Measurements from ENCODE around the gene CBL.

Gene CBL

DNA sequence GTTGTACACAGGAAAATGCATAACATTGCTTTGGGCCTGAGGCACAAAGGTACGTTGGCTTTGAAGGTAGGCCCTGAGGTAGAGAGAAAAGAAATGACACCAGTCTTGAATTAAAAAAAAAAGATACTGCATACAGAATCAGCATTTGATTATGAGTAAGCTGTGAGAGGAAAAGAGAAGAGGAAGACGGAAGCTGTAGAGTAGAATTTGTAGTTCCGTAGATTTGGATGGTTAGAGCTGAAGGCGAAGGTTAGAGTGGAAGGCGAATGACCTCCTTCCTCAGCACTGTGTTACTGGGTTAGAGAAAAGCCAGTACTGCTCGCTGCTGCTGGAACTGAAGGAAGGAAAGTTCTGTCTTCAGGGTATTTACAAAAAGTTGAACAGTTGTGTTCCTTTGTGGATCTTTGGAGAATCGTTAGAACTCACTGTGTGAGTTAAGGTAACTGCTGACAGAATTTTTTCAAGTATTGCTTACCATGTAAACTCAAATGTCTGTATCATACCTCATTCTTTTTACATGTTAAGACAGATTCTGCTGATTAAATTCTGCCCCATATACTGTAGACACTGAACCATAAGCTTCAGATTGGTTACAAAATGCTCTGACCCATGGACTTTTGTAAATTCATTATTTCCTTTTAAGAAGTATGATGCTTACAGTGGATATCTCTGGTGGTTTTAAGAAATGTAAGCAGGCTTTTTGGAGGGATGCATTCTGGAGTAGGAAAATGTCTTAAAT lies 60.5 kb downstream of the CBL start:
- no peak for DNase-seq (ENCODE audit: low read depth in 2 of 2)

DNA sequence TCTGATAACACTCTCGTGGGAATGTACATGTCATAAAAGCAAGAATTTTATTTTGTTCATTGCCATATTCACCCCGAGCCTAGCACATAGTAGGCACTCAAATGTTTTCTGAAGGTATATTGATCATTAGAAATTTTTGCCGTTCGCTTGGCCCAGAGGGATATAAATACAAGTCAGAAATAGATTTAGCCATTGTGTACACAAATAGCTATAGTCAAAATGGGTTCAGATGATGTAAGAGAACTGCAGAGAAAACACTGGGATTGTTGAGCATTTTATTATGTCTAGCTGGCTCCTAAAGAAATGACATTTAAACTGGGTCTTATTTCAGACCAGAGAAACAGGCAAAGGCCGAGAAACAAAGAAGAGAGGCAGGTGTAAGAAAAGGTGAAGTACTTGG lies 61.5 kb downstream of the CBL start:
- no peak for DNase-seq (ENCODE audit: low read depth in 2 of 2)

DNA sequence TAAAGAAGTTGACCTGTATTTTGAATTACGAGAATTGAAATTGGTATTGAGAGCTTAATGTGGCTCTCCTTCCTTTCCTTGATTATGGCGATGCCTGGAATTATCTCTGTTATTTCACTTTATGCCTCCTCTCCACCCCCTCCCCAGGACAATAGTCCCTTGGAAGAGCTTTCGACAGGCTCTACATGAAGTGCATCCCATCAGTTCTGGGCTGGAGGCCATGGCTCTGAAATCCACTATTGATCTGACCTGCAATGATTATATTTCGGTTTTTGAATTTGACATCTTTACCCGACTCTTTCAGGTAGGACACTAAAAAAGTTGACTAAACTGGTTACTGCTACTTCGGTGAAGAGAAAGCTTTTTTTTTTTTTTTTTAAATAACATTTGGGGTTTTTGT lies 67.6 kb downstream of the CBL start:
- no peak for DNase-seq (ENCODE audit: low read depth in 2 of 2)

DNA sequence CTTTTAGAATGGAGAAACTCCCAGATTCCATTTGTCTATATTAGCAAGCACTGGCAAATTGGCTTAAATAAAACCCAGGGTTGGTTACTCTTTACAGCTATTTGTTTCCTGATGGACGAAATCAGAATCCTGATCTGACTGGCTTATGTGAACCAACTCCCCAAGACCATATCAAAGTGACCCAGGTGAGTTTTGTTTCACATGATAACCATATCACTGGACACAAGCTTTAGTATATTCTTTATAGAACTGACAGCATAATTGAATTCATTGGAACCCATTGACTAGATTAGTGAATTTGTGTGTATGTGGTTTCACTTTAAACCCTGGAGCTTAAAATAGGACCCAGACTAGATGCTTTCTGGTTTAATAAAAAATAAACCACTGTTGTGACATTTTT lies 71.5 kb downstream of the CBL start:
- no peak for DNase-seq (ENCODE audit: low read depth in 2 of 2)

DNA sequence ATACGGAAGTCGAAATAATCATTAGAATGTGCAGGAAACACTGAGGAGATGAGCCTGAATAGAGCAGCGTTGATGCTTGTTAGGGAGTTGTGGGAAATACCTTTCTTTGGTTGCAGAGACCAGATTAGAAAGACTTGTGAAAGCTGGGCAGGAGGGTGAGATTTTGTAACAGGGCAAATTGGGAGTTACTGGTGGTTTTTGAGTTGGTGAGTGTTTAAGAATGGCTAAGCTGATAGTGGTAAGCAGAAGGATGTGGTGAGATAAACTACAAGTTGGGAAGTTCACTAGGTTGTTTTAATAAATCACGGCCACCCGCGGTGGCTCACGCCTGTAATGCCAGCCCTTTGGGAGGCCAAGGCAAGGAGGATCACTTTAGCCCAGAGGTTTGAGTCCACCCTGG lies 76.4 kb downstream of the CBL start:
- no peak for DNase-seq (ENCODE audit: low read depth in 2 of 2)

DNA sequence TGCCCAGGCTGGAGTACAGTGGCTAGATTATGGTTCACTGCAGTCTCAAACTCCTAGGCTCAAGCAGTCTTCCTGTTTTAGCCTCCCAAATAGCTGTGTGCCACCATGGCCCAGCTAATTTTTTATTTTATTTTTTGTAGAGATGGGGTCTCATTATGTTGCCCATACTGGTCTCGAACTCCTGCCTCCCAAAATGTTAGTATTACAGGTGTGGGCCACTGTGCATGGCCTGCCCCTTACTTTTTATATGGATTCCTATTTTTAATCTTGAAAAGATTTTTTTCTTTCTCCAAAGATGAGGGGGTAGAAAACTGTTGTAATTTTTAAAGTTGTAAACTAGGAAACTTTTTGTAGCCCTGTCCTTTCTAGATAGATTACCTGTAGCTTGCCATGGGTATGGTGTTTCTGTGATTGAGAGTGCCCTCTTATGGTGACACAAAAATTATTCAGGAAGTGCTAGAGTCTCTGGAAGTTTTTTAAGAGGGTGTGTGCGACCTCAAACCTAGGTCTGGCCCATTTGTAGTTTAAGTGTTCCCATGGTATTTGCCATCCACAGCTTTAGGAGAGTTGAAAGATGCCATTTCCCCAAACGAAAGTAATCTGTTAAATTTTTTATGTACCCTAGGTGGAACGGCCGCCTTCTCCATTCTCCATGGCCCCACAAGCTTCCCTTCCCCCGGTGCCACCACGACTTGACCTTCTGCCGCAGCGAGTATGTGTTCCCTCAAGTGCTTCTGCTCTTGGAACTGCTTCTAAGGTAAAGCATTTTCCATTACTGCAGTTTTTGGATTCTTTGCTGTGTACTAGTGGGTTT lies 78.4 kb downstream of the CBL start:
- DNase-seq (ENCODE audit: low read depth in 2 of 2) = no peak

DNA sequence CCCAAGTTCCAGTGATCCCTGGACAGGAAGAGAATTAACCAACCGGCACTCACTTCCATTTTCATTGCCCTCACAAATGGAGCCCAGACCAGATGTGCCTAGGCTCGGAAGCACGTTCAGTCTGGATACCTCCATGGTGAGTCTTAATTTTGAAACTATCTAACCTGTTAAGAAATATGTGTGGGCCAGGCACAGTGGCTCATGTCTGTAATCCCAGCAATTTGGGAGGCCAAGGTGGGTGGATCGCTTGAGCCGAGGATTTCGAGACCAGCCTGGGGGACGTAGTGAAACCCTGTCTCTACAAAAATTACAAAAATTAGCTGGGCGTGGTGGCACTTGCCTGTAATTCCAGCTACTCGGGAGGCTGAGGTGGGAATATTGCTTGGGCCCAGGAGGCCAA lies 79.3 kb downstream of the CBL start:
- no peak for DNase-seq (ENCODE audit: low read depth in 2 of 2)

DNA sequence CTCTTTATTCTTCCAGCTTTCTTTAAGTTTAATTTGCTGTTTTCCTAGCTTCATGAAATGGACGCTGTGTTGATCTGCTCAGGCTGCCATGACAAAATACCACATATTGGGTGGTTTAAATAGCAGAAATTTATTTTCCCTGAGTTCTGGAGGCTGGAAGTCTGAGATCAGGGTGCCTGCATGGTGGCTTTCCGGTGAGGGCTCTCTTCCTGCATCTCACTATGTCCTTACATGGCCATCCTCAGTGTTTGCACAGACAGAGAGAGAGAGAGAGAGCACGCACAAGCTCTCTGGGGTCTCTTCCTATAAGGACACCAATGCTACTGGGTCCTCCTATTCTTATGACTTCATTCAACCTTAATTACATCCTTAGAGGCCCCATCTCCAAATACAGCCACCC lies 82.1 kb downstream of the CBL start:
- DNase-seq (ENCODE audit: low read depth in 2 of 2) = no peak

DNA sequence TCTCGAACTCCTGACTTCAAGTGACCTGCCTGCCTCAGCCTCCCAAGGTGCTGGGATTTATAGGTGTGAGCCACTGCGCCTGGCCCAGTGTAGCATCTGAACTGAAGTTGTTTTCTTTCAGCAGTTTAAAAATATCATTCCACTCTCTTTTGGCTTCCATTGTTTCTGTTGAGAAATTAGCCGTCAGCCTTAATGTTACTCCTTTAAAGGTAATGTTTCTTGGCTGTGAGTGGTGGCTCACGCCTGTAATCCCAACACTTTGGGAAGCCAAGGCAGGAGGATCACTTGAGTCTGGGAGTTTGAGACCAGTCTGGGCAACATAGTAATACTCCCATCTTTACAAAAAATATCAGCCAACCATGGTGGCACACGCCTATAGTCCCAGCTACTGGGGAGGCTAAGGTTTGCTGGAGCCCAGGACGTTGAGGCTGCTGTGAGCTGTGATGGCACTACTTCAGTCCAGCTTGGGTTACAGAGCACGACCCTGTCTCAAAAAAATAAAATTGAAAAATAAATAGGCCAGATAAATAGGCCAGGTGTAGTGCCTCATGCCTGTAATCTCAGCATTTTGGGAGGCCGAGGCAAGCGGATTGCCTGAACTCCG lies 84.9 kb downstream of the CBL start:
- DNase-seq (ENCODE audit: low read depth in 2 of 2) = no peak

DNA sequence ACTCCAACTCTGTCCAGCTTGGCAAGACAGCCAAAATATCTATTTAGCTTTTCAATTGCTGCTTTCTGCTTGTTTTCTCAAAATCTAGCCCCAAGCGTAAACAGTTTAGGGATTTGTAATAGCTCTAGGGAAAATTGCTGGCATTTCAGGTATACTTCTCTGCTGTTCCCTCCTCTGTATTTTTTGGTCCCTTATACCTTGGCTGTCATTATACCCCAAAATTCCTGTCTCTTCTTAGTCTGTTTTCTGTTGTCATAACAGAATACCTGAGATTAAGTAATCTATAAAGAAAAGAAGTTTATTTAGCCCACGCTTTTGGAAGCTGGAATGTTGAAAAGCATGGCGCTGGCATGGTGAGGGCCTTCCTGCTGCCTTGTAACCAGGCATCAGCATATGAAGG lies 87.3 kb downstream of the CBL start:
- no peak for DNase-seq (ENCODE audit: low read depth in 2 of 2)

DNA sequence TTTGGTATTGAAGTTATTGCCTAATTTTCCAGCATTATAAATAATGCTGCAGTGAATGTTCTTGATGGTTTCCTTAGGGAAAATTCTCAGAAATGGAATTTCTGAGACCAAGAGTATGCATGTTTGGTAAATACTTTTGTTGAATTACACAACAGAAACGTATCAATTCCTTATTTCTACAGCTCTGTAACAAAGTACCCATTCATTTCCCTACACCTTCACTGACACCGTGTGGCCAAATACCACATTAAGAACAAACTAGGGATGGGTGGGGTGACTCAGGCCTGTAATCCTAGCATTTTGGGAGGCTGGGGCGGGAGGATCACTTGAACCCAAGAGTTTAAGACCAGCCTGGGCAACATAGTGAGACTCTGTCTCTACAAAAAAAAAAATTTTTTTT lies 89.0 kb downstream of the CBL start:
- no peak for DNase-seq (ENCODE audit: low read depth in 2 of 2)

DNA sequence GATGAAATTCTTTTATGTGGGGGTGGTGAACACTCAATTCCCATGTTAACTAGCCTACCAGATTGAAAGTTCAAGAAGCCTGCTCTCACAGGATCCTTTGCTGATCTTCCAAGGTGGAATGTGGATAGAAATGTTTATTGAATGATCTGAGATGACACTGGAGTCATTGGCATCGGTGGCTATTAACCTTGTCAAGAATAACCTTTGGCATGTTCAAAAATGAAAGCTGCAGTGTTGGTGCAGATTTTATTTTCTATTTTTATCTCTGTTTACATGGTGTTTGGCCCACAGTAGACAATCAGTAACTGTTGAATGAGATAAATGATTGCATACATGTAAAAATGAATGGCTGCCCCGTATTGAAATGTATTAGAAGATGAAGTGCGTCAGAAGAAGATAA lies 91.8 kb downstream of the CBL start:
- no peak for DNase-seq (ENCODE audit: low read depth in 2 of 2)

DNA sequence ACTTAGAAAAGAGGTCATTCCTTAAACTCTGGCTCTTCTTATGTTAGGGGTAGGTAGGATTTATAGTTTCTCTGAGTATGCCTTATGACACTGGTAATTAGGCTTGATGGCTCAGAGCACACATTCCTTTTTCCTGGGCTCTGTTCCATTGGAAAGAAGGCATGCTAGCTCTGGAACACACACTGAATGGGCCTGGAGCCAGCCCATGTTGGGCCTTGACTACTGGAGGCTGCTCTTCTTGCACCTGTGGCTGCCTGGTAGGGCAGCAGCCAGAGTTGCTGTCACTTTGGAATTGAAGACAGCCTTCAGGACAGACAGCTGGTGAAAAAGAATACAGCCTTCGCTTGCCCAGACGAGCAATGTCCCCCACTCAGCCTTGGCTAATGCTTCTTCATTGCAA lies 92.6 kb downstream of the CBL start:
- no peak for DNase-seq (ENCODE audit: low read depth in 2 of 2)

DNA sequence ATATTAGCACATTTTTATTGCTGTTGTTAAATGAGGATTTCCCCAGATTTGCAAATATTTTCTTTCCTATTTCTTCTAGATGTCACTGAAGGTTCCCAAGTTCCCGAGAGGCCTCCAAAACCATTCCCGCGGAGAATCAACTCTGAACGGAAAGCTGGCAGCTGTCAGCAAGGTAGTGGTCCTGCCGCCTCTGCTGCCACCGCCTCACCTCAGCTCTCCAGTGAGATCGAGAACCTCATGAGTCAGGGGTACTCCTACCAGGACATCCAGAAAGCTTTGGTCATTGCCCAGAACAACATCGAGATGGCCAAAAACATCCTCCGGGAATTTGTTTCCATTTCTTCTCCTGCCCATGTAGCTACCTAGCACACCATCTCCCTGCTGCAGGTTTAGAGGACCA lies 93.3 kb downstream of the CBL start:
- no peak for DNase-seq (ENCODE audit: low read depth in 2 of 2)

DNA sequence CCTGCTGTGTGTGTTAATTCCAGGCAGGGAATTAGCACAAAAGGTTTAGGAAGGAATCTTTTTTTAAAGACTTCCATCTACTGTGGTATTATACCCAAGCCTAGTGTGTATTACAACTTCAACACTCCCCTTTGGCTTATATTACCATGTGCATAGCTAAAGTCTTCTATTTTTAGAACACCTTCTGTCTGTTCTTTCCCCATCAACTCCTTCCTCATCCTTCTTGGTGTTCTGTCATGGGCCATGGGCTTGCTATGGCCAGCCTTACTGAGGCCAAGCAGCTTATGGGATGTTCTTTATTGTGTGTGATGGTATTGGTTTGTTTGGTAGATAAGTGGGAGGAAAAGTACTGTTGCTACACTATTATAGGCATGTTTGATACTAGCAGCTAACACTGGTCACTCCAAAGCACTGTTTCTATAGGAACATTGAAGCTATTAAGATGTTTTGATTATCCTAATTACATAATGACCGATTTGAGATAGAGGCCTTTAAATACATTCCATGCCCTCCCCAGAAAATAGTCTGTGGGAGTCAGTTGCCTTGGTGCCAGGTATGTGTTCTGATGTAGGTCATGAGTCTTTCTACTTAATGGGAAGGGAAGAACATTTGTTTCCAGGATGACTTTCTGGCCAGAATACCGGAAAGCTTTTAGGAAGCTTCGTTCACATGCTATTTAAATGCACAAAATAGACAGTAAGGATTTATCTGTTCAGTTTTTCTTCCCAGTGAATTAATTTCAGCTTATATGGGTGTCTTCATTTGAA lies 94.2 kb downstream of the CBL start:
- no peak for DNase-seq (ENCODE audit: low read depth in 2 of 2)

DNA sequence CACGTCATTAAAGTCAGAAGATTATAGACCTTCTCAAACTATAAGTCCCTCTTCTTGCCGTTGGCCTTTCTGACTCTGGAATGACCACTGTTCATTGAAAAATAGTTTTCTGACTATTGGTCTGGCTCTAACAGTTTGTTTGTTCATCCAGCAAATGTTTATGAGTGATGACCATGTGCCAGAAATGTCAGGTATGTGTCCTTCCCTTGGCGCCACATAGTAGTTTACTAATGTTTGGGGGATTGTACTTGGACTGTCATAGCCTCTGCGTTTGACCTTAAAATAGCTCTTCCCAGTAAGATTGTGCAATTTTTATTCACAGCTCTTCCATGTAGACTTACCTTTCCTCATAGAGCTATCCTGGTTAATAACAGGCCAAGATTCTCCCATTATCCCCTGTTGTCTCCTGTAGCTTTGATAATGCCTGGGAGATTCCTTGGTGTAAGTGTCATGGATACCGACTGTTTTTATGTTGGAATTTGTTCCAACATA lies 97.1 kb downstream of the CBL start:
- no peak for DNase-seq (ENCODE audit: low read depth in 2 of 2)

DNA sequence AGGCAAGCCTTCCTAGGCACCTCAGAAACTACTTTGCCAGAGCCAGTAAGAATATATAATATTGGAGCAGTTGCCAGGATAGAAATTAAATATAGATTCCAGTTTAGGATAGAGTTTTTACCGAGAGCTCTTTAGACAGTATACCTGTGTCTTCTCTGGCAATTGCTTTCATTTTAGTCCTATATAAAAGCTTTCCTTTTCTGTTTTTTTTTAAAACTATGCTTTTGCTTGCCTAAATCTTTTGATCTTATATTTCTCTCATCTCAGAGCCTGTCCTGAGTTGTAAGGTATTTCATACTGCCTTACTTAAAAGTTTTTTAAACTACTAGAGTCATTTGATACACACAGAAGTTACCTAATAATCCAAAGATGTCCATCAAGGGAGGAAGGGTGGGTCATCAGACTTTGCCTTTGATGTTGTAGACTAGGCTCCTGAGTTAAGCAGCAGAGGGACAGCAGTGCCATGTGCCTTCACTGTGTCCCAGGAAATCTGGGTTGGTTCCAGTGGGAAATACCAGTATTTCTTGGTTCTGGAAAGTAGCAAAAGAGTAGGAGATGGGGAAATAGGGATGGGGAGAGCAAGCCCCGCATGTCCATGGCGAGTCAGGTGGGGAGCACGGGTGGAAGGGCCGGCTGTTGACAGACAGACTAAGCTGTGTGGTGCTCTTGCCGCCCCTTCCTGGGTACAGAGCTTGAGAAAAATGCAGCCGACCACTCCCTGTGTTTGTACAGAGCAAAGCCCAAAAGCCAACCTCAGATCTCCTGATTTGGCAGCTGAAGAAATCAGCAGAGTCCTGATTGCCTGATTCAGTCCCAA lies 99.6 kb downstream of the CBL start:
- DNase-seq (ENCODE audit: low read depth in 2 of 2) = no peak

DNA sequence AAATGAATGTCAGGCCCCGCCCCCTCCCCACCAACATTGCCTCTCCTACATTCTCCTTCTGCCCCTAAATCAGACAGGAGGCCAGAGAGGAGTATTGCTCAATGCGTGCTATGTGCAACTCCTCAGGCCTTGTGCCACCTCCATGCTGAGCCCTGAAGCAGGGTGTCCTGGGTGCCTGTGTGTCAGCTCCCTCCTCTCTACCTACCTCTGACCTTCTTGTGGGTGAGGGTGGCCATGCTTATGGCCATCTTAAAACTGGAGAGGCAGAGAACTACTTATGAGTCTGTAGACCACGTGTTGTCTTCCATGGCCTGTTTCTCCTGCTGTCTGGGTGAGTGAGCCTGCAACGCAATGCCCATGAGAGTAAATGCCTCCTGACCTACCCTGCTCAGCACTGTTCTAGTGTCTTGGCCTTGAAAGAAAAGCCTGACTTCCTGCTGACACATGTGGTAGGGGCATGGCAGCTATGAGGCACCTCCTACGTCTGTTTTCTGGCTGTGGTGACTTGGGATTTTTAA lies 100.3 kb downstream of the CBL start:
- DNase-seq (ENCODE audit: low read depth in 2 of 2) = no peak

DNA sequence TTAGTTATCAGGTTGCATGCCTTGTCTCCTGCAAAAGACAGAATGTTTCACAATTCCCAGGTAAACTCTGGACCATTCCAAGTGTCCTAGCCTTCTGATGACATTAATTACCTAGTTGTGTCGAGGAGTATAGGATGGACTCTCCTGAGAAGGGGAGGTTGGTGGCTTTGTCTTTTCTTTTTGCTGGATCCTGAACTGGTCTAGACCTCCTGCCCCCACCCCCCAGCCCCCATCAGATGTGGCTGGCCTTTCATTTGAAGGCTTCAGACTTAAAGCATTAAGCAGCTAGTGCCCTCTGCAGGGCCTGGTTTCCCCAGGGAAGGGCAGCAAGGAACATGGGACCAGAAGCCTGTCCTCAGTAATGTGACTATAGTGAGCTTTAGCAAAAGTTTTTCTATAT lies 101.1 kb downstream of the CBL start:
- no peak for DNase-seq (ENCODE audit: low read depth in 2 of 2)

DNA sequence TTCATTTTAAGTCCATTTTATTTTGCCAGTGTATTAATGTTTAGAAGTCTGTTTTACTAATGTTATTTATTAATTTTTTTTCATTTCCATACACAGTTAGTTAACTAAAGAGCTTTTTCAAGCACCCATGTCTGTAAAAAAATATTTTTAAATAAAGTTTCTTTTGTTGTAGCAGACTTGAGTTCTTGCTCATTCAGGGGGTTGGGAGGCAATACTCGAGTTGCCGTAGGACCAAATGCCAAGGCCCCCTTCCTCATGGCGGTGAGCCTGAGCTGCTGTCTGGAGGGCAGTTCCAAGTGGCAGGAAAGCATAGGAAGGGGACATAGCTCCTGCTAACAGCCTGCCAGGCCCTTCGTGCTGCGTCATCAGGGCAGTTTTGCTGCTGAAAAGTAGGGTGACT lies 101.8 kb downstream of the CBL start:
- DNase-seq (ENCODE audit: low read depth in 2 of 2) = no peak

DNA sequence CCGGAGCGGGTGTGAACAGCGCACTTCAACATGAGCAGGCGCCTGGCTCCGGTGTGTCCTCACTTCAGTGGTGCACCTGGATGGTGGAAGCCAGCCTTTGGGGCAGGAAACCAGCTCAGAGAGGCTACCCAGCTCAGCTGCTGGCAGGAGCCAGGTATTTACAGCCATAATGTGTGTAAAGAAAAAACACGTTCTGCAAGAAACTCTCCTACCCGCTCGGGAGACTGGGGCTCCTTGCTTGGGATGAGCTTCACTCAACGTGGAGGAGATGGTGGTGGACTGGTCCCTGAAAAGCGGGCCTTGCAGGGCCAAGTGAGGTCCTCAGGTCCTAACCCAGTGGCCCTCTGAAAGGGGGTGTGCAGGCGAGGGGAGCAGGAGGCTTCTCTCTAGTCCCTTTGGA lies 103.3 kb downstream of the CBL start:
- DNase-seq (ENCODE audit: low read depth in 2 of 2) = no peak

Data from stimulated activated CD4-positive, alpha-beta T cell treated with anti-CD3 and anti-CD28 coated beads, Interleukin-15, amount 100 ng/mL, for 48 hours (primary cell).